NCI-H460 (cell line): ENCODE measurements around the gene STX8. TPM values are rescaled to one million over a fixed set of nuclear protein-coding genes. Genes with fewer than 3 reads are reported as not detected.

ENCODE experiments used
- DNase-seq: peaks from one replicate; pipeline ENCODE4 v3.0.0-alpha.2; 2016; ENCODE audit warnings: low read depth; ENCODE audit errors: extremely low read depth
- total RNA-seq: library from RNA; depleted of rRNA; stranded (reverse); fragments of >200 nt; shearing (Covaris generic); gene quantifications from 2 replicates; pipeline ENCODE4 v1.2.3, GENCODE V29; 2014

STX8 gene
- total RNA-seq, 1 experiment from 2014 or later, result 108 TPM

DNA sequence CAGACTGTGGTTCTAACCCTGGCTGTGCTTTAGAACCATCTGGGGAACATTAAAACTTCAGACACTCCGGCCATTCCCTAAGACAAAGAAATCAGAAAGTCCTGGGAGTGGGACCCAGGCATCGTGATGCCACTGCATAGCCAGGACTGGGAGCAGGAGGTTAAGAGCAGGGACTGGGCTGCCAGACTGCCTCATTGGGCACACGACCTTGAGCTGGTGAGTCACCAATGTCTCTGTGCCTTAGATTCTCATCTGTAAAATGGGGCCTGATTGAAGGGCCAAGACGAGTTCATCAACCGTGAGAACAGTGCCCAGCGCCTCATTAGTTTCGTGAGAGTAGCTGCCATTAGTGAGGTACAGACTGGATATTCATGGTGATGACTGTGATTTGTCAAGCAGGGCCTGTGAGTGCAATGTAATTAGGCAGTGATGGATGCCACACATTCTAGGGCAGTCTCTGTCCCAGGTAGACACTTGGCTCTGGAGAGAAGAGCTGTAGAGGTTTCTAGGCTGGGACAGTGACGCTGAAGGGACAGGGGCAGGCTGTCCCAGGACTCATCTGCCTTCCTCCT, 357.5 kb downstream of the STX8 start:
- DNase-seq, result no peak

- DNase-seq, result no peak
Measured at GRCh38 chr17:9217151-9218056, 358.2 kb downstream of the STX8 start.

DNA sequence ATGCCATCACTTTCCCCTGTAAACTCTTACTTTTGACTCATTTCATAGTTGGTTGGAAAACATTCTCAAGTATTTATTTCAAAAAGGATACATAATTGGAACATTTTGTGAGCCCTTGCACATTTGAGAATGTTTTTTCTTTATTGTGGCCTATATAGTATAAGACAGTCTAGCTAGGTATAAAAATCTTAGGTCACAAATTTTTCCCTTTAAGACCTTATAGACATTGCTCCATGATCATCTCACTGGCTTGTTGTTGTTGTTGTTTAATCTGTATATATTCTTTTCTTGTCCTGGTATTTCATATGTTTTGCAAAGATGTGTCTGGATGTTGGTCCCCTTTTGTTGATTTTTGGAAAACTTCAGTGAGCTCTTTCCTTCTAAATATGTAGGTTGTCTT, 360.2 kb downstream of the STX8 start:
- DNase-seq, result no peak

DNA sequence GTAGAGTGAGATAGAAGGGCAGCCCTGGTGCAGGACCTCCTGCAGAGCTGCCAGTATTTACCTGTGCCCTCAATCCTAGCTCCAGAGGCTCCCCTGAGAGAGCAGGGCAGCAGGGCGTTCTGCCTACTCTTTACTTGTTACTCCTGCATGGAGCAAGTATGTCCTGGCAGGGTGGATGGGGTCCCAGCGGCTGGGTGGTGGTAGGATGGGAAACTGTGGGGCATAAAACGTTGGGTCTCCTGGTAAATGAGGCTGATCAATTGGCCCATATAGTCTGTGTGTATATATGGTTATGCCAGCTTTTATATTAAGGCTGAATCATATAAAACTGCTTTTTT, 362.3 kb downstream of the STX8 start:
- DNase-seq, result no peak

DNA sequence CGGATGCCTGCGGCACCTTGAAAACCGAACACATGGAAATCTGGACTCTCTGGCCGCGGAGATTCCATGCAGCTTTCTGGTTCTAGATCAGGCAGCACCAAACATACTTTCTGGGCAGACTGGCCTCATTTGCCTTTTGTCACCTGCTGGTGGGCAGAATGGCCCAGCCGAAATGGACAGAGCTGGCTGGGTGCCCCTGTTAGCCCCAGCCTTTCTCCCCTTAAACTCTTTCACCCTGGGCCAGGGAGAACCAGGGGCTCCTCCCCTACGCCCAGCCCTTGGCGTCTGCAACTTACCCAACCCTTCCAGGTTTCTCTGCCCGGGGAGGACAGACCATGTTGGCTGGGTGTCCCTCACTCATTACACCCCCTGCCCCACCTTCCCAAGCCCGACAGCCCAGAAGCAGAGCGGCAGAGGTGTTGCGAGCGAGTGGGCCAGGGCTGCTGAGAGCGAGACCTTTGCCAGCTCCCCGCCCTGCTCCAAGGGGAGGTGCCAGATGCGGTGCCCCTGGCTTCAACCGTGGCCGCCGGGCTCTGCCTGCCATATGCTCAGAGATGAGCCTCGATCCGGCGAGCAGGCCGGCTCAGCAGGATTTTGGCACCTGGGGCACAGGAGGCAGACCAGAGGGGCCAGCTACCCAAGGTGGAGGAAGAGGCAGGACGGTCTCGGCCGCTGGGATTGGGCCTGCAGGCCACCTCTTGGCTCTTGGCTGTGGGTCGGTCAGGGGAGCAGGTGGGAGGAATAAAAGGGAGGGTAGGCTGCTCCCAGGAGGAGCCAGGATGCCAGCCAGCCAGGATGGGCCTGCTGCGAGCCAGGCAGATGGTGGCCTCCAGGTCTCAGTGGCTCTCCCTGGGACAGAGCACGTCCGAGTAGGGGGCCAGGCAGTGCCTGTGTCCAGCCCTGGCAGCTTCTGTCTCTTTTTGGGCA, 363.0 kb downstream of the STX8 start:
- DNase-seq, result no peak

GRCh38 chr17:9211133-9211765, 364.4 kb downstream of the STX8 start:
- peak; percentile 55 for DNase-seq

DNA sequence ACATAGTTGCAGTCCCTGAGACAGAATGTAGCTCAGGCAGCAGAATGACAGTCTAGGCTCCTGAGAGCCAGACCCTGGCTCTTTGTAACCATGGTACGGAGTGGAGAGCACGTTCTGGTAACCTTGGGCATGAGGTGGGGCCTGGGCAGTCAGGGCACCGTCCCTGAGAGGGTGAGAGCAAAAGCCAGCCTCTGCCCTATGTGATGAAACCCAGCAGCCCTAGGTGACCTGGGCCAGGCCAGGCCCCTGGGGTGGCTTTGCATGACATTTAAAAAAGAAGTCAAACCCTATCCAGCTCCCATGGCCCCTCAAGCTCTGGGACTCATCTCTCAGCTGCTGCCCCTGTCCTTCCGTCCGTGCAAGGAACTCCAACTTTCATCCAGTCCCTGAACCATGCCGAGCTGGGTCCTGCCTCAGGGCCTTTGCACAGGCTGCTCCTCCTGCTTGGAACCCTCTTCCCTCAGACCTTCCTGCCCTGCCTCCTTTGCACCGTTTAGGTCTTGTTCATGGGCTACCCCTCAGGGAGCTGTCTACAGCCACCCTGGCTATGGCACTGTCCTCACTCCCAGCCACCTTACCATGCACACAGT, 365.7 kb downstream of the STX8 start:
- no peak for DNase-seq

GRCh38 chr17:9209347-9209746, 366.3 kb downstream of the STX8 start:
- no peak for DNase-seq

- DNase-seq, result no peak
Measured at GRCh38 chr17:9208381-9209105, 367.1 kb downstream of the STX8 start.

DNA sequence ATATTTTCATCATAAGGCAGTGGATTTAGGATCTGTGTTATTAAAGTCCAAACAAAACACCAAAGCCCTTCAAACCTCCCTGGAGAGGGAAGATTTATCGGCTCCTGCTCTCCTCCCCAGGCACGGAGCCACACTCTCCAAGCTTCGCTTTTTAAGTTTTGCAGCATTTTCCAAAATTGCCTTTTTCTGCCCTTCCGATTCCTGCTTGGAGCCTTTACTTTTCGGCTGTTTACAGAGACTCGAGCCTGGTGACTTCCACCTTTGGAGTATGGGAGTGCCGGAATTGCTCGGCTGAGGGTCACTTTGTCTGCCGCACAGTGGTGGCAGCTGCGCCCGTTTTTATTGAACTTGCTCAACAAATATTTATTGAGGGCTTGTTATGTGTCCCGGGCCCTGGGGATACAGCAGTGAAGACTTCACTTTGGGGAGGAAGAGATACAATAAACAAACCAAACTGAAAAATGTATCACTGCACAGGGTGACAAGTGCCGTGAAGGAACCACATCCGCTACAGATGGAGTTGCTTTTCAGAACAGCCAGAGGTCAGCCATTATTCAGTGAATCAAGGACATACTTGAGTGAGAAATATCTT, 368.8 kb downstream of the STX8 start:
- DNase-seq, result no peak

- no peak for DNase-seq
Measured at GRCh38 chr17:9206410-9206703, 369.3 kb downstream of the STX8 start.

DNA sequence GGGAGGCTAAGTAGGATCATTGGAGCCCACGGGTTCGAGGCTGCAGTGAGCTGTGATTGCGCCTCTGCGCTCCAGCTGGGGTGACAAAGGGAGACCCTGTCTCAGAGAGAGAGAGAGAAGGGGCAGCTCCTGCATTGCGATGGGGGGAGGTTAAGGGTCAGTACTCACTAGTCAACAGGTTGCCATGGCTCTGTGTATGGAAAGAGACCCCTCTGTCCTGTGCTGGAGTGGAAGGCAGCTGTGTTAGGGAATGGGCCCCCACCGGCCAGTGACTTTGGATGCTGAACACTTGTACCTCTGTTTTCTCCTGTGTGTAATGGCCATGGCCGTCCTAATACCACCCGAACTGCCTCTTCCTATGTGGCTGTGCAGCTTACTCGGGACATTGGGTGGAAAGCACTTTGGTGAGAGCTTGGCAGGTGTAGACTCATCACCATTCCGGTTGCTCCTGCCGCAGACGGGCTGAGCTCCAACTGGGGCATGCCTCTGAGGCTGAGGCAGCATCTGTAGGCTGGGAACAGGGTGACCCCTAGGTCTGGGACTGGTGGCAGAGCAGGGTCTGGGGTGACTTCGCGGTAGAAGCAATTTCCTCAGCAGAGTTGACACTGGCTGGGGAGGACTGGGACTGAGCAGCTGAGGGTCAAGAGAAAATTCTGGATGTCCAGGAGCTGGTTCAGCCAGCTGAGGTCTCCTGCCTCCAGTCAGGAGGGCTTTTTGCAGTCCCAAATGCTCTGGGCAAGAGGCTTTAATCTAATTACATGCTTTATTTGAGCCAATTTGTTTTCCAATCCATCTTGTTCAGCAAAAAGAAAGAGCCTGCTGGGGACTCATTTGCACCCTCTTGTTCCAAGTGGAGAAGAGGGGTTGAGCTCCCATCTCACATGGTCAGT, 369.9 kb downstream of the STX8 start:
- no peak for DNase-seq

DNA sequence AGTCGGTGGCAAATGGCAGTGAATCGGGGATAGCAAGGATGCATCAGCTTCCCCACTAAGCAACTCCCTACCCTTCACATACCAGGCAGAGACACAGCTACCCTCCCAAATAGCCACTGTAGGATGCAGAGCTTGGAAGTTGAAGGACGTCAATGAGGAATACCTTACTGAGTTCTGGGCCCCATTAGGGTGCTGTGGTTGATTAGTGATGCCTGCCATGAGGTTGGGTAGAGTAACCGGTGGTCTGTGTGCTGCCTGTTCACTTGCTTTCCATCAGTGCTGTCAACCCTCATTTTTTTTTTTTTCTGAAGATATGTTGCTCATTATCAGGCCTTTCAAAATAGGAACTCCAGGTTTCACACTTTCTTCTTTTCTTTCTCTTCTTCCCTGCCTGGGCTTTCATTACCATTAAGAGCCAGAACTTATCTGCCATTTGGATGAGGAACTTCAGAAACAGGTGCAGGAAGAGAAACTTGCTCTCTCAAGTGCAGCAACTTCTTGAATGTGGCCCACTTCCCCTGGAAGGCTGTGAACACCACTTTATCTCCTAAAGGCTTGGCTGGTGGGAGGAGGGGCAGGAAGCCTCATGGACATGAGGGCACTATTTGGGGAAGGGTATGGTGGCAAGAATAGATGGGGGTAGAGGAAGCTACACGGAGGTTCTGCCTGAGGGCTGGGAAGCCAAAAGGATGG, 370.8 kb downstream of the STX8 start:
- no peak for DNase-seq

GRCh38 chr17:9203771-9204425, 371.7 kb downstream of the STX8 start:
- DNase-seq, result no peak

DNA sequence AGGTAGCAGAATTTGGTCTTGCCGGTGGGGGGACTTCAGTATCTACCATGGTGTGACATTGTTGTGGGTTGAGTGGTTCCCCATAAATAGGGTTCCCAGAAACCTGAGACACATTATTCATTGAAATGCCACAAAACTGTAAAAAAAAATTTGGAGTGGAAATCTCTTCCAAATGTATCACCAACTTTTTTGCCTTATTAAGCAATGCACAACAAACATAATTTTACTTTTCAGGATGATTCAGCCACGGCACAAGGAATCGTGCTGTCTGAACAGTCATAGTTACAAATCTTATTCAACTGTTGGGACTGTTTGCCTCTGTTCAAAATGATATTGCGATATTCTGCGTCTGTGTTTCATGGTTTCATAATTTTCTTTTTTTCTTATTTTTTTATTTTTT, 373.1 kb downstream of the STX8 start:
- DNase-seq, result no peak

DNA sequence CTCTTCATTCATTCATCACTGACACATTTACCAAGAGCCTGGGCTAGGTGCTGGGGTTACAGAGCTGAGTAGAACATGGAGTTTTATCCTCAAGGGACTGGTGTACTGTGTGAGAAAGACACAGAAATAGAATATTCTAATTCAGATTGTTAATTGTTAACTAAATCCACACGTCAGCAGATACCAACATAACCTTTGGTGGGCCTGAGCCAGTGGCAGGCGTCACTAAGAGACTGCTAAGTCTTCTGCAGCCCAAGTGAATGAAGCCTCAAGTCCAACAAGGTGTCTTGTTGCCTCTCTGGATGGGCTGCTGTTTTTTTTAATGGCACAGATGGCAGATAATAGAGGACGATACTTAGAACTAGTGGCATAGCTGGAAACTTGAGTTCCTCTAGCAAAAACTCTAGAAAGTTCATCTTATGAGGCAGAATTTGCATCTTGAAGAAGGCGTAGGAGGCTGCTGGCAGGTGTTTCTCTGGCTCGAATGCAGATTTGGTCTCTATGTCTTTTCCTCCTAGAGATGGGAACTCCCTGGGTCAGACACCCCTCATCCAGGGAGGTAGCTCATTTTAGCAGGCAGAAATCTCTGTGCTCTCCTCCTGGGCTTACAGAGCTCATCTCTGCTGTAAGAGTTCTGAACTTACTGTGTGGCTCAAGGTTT, 374.8 kb downstream of the STX8 start:
- DNase-seq, result no peak
